ENCODE data around the gene TBC1D14.

DNA sequence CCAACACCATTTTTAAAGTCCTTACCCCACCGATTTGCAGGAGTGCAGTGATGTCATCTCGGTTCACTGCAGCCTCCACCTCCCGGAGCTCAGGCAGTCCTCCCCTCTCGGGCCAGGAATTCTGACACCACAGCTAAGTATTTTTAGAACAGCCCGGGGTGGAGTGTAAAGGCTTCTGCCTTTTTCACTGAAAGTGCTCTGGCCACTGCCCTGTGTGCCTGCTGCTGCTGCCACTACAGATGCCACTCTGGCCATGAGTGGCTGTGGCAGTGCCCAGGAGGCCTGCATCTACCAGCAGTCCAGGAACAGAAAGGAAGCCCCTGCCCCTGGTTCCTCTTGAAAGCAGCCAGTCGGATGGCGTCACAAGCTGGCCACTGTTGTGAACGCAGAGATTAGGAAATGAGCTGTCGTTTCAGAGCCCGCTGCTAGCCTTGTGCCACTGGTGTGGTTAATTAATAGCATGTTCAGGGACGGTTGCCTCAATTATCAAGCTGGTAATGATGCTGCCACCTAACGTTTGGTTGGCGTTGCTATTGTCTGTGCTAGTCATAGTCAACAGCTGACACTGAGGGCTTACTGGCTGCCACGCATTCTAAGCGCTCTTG lies 23.6 kb upstream of the TBC1D14 start:
- TF ChIP-seq, protein P1, sequence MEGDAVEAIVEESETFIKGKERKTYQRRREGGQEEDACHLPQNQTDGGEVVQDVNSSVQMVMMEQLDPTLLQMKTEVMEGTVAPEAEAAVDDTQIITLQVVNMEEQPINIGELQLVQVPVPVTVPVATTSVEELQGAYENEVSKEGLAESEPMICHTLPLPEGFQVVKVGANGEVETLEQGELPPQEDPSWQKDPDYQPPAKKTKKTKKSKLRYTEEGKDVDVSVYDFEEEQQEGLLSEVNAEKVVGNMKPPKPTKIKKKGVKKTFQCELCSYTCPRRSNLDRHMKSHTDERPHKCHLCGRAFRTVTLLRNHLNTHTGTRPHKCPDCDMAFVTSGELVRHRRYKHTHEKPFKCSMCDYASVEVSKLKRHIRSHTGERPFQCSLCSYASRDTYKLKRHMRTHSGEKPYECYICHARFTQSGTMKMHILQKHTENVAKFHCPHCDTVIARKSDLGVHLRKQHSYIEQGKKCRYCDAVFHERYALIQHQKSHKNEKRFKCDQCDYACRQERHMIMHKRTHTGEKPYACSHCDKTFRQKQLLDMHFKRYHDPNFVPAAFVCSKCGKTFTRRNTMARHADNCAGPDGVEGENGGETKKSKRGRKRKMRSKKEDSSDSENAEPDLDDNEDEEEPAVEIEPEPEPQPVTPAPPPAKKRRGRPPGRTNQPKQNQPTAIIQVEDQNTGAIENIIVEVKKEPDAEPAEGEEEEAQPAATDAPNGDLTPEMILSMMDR (IDR thresholded peaks at IDR 0.05), result peak in 4 of 6 experiments; percentile 17 to 62 (median 58)
- TF ChIP-seq POLR2A (IDR thresholded peaks at IDR 0.05), result no peak
